Panc1 (cell line): Measurements from ENCODE around the gene C11orf16. TPM values are rescaled to one million over a fixed set of nuclear protein-coding genes. Genes with fewer than 3 reads are reported as not detected.
"Not testable (repeated sequence)": the region's sequence is repeated elsewhere in the genome, so short reads cannot be mapped to it uniquely, and the experiment has no call there.

Experiments used
- ATAC-seq: fragments of 200-7000 bp; cut with Tn5 transposase; 2 replicates; pipeline ENCODE4 v1.9.1; 2020; ENCODE audit warnings: mild to moderate bottlenecking, moderate library complexity
- BruUV-seq: library from RNA; stranded (reverse); fragments of 400-500 nt; replicated peaks from 2 replicates; lab custom pipeline; 2021; lab: Mats Ljungman, UMichigan
- CTCF ChIA-PET: fragments of 300-600 bp; sonication (Branson Sonifier 250); formaldehyde crosslinking; loops from one replicate; lab custom pipeline; 2022; ENCODE audit warnings: antibody characterized with exemption; lab: Charles Lee
- POLR2A ChIA-PET: fragments of 300-600 bp; sonication (Branson Sonifier 250); formaldehyde crosslinking; loops from one replicate; lab custom pipeline; 2022; ENCODE audit warnings: antibody characterized with exemption; lab: Charles Lee
- DNase-seq: peaks from one replicate; pipeline ENCODE4 v3.0.0-alpha.2; 2010; ENCODE audit warnings: low read depth, low spot score
- H3K27ac ChIP-seq: 2 replicates; pipeline ENCODE4 v1.5.1; 2011; ENCODE audit warnings: mild to moderate bottlenecking, low read length, inconsistent platforms
- H3K27me3 ChIP-seq: fragments of 200-500 bp; sonication (Bioruptor generic); 2 replicates; pipeline ENCODE4 v1.6.0; 2014; ENCODE audit warnings: low read length, inconsistent platforms; ENCODE audit not compliant: control insufficient read depth, insufficient read depth
- H3K36me3 ChIP-seq: fragments of 200-500 bp; sonication (Bioruptor generic); 2 replicates; pipeline ENCODE4 v1.5.1; 2014; ENCODE audit warnings: inconsistent platforms, mild to moderate bottlenecking, low read length, moderate library complexity; ENCODE audit not compliant: control insufficient read depth, insufficient read depth
- H3K4me1 ChIP-seq: 2 replicates; pipeline ENCODE4 v1.5.1; 2011; ENCODE audit warnings: inconsistent platforms, mild to moderate bottlenecking, low read length, moderate library complexity; ENCODE audit not compliant: control insufficient read depth, insufficient read depth
- H3K4me3 ChIP-seq, 2 experiments: 2 replicates each; pipeline ENCODE4 v1.5.1; 2011 to 2012; ENCODE audit warnings: low read depth in 2 of 2, low read length in 2 of 2, mild to moderate bottlenecking in 2 of 2, inconsistent platforms in 1 of 2, moderate library complexity in 1 of 2
- H3K9me3 ChIP-seq: fragments of 200-500 bp; sonication (Bioruptor generic); 2 replicates; pipeline ENCODE4 v1.5.1; 2014; ENCODE audit warnings: low read depth, mild to moderate bottlenecking, inconsistent platforms, low read length, moderate library complexity; ENCODE audit not compliant: control insufficient read depth, insufficient read depth
- POLR2AphosphoS5 ChIP-seq: IDR thresholded peaks from 2 replicates; pipeline ENCODE4 v1.6.1; 2012; ENCODE audit warnings: mild to moderate bottlenecking, low read depth, low read length, moderate library complexity
- SIN3A ChIP-seq: IDR thresholded peaks from 2 replicates; pipeline ENCODE4 v1.6.1; 2012; ENCODE audit warnings: low read depth, mild to moderate bottlenecking, low read length, moderate library complexity, borderline replicate concordance; ENCODE audit not compliant: insufficient read depth
- TCF7L2 ChIP-seq: IDR thresholded peaks from 2 replicates; pipeline ENCODE4 v1.6.1; 2011; ENCODE audit warnings: mild to moderate bottlenecking, low read depth, low read length, inconsistent platforms
- in situ Hi-C: cut with HindIII; loops from 2 replicates; pipeline ENCODE4 v1.10.0; 2016; ENCODE audit warnings: low sequenced_read_pairs, low pct_unique_long_range_greater_than_20kb
- intact Hi-C: fragments of 100-400 bp; cut with micrococcal nuclease; formaldehyde crosslinking; loops from one replicate; pipeline ENCODE4 v1.10.0; 2022; ENCODE audit not compliant: unreplicated experiment
- total RNA-seq: library from RNA; stranded (reverse); gene quantifications from one replicate; pipeline ENCODE4 v1.2.1, GENCODE V29; 2021; ENCODE audit not compliant: unreplicated experiment
- TF ChIP-seq, protein P1 (sequence below): fragments of 450-650 bp; IDR thresholded peaks from 2 replicates; pipeline ENCODE4 v1.5.1; 2017; ENCODE audit warnings: mild to moderate bottlenecking
- TF ChIP-seq, protein P2 (sequence below), 2 experiments: IDR thresholded peaks; 2 replicates each; pipeline ENCODE4 v1.6.1; 2011 to 2012; ENCODE audit warnings: low read depth in 2 of 2, control low read depth in 1 of 2, low read length in 1 of 2, mild to moderate bottlenecking in 1 of 2, moderate library complexity in 1 of 2; ENCODE audit not compliant: insufficient read depth in 1 of 2

C11orf16 gene
- total RNA-seq, 1 experiment from 2014 or later = 0.15 TPM

DNA sequence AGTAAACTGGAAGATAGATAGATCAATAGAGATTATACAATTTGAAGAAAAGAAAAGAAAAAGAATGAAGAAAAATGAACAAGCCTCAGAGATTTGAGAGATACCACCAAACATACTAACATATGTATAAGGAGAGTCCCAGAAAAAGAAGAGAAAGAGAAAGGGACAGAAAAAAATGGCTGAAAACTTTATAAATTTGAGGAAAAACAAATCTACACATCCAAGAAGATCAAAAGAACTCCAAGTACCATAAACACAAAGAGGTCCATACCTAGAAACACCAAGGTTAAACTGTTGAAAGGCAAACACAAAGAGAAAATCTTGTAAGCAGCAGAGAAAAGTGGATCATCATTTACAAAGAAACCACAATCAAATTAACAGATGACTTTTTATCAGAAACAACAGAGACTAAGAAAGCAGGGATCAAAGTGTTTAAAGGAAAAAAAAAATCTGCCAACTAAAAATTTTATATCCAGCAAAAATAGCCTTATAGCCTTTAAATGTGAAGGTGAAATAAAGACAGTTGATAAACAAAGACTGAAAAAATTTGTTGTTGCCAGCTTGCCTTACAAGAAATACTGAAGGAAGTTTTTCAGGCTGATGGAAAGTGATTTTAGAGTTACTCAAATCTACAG, 33.5 kb downstream of the C11orf16 start:
- H3K4me1 ChIP-seq = no peaks in the 10 kb centered on the region
- H3K4me3 ChIP-seq = no peak overlapping the region
- no TSS peak for BruUV-seq
- POLR2A ChIA-PET = no interaction called here
- intact Hi-C loops = no loop called here
- TF ChIP-seq POLR2AphosphoS5 (no peak), SIN3A (no peak), TCF7L2 (no peak)
- TF ChIP-seq, protein P1, sequence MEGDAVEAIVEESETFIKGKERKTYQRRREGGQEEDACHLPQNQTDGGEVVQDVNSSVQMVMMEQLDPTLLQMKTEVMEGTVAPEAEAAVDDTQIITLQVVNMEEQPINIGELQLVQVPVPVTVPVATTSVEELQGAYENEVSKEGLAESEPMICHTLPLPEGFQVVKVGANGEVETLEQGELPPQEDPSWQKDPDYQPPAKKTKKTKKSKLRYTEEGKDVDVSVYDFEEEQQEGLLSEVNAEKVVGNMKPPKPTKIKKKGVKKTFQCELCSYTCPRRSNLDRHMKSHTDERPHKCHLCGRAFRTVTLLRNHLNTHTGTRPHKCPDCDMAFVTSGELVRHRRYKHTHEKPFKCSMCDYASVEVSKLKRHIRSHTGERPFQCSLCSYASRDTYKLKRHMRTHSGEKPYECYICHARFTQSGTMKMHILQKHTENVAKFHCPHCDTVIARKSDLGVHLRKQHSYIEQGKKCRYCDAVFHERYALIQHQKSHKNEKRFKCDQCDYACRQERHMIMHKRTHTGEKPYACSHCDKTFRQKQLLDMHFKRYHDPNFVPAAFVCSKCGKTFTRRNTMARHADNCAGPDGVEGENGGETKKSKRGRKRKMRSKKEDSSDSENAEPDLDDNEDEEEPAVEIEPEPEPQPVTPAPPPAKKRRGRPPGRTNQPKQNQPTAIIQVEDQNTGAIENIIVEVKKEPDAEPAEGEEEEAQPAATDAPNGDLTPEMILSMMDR = no peak
- TF ChIP-seq, protein P2, sequence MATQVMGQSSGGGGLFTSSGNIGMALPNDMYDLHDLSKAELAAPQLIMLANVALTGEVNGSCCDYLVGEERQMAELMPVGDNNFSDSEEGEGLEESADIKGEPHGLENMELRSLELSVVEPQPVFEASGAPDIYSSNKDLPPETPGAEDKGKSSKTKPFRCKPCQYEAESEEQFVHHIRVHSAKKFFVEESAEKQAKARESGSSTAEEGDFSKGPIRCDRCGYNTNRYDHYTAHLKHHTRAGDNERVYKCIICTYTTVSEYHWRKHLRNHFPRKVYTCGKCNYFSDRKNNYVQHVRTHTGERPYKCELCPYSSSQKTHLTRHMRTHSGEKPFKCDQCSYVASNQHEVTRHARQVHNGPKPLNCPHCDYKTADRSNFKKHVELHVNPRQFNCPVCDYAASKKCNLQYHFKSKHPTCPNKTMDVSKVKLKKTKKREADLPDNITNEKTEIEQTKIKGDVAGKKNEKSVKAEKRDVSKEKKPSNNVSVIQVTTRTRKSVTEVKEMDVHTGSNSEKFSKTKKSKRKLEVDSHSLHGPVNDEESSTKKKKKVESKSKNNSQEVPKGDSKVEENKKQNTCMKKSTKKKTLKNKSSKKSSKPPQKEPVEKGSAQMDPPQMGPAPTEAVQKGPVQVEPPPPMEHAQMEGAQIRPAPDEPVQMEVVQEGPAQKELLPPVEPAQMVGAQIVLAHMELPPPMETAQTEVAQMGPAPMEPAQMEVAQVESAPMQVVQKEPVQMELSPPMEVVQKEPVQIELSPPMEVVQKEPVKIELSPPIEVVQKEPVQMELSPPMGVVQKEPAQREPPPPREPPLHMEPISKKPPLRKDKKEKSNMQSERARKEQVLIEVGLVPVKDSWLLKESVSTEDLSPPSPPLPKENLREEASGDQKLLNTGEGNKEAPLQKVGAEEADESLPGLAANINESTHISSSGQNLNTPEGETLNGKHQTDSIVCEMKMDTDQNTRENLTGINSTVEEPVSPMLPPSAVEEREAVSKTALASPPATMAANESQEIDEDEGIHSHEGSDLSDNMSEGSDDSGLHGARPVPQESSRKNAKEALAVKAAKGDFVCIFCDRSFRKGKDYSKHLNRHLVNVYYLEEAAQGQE (IDR thresholded peaks at IDR 0.05; ENCODE audit: insufficient read depth in 1 of 2, low read depth in 2 of 2, low read length in 1 of 2) = no peak
- ATAC-seq = no peak
- in situ Hi-C loops = no loop called here
- H3K27ac ChIP-seq = no peak overlapping the region
- CTCF ChIA-PET = no interaction called here
- peaks cover 17% of the 10 kb centered on the region for H3K9me3 ChIP-seq
- H3K27me3 ChIP-seq = no peaks in the 10 kb centered on the region
- DNase-seq = no peak
- no peaks in the 10 kb centered on the region for H3K36me3 ChIP-seq

DNA sequence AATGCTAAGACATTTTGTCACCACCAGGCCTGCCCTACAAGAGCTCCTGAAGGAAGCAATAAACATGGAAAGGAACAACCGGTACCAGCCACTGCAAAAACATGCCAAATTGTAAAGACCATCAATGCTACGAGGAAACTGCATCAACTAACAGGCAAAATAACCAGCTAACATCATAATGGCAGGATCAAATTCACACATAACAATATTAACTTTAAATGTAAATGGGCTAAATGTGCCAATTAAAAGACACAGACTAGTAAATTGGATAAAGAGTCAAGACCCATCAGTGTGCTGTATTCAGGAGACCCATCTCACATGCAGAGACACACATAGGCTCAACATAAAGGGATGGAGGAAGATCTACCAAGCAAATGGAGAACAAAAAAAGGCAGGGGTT, 41.6 kb downstream of the C11orf16 start:
- H3K9me3 ChIP-seq, CTCF ChIA-PET, DNase-seq, H3K27me3 ChIP-seq, BruUV-seq, H3K36me3 ChIP-seq, H3K4me3 ChIP-seq, intact Hi-C loops, H3K27ac ChIP-seq, ATAC-seq, H3K4me1 ChIP-seq, POLR2A ChIA-PET, in situ Hi-C loops: not testable (repeated sequence)

DNA sequence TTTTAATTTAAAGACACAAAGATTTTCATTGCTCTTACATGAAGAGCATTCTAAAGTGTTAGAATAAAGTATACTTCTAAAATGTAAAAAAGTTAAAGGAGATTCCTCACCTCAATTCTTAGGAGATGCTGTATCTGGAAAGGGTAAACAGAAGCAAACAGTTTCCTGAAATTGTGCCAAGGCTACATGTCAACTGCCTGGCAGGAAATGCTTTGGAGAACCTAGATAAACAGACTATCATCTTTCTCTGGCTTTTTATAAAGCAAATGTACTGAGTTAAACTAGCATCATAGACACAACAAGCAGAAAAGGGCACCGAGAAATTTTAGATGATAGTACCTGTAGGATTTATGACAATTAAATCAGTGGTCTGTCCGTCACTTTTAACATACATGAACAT, 46.4 kb downstream of the C11orf16 start:
- CTCF ChIA-PET = no interaction called here

More for the DNA sequence above, 46.4 kb downstream of the C11orf16 start:
- H3K27me3 ChIP-seq = no peaks in the 10 kb centered on the region
- DNase-seq = no peak
- intact Hi-C loops = no loop called here
- BruUV-seq = no TSS peak
- H3K4me3 ChIP-seq = no peak overlapping the region
- H3K9me3 ChIP-seq = no peaks in the 10 kb centered on the region
- H3K27ac ChIP-seq = no peak overlapping the region
- POLR2A ChIA-PET = no interaction called here
- ATAC-seq = no peak
- in situ Hi-C loops = no loop called here
- 0 out of 2 replicates have a peak, but pooled peaks cover 2% of the 10 kb centered on the region for H3K4me1 ChIP-seq
- TF ChIP-seq POLR2AphosphoS5 (no peak), TCF7L2 (no peak), SIN3A (no peak)
- TF ChIP-seq, protein P1 = no peak
- TF ChIP-seq, protein P2 (IDR thresholded peaks at IDR 0.05; ENCODE audit: insufficient read depth in 1 of 2, low read depth in 2 of 2, low read length in 1 of 2) = no peak
- H3K36me3 ChIP-seq = no peaks in the 10 kb centered on the region
